GM12872 (cell line): ENCODE data around the gene TMEM86A.

Experiments used
- TF ChIP-seq, protein P1 (sequence below): IDR thresholded peaks from 3 replicates; pipeline ENCODE4 v1.5.1; 2011; ENCODE audit warnings: low read depth, mild to moderate bottlenecking, low read length, moderate library complexity; ENCODE audit not compliant: insufficient read depth

Gene TMEM86A

DNA sequence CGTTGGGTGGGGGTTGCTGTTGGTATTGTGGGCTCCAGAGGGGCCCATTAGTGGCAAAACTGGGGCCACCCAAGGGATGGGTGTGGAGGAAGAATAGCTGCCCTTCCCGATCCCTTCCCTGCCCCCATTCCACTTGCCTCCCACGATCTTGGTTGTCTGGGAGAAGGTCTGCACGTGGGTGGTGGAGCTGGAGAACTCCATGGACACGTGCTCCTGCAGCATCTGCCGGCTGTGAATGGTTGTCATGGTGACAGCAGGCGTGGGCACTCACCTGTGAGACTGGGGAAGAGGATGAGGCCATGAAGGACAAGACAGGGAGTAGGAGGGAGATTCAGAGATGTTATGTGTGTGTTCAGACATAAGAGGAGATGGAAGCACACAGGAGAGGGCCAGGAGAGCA, 25.4 kb downstream of the TMEM86A start:
- TF ChIP-seq, protein P1, sequence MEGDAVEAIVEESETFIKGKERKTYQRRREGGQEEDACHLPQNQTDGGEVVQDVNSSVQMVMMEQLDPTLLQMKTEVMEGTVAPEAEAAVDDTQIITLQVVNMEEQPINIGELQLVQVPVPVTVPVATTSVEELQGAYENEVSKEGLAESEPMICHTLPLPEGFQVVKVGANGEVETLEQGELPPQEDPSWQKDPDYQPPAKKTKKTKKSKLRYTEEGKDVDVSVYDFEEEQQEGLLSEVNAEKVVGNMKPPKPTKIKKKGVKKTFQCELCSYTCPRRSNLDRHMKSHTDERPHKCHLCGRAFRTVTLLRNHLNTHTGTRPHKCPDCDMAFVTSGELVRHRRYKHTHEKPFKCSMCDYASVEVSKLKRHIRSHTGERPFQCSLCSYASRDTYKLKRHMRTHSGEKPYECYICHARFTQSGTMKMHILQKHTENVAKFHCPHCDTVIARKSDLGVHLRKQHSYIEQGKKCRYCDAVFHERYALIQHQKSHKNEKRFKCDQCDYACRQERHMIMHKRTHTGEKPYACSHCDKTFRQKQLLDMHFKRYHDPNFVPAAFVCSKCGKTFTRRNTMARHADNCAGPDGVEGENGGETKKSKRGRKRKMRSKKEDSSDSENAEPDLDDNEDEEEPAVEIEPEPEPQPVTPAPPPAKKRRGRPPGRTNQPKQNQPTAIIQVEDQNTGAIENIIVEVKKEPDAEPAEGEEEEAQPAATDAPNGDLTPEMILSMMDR: no peak

DNA sequence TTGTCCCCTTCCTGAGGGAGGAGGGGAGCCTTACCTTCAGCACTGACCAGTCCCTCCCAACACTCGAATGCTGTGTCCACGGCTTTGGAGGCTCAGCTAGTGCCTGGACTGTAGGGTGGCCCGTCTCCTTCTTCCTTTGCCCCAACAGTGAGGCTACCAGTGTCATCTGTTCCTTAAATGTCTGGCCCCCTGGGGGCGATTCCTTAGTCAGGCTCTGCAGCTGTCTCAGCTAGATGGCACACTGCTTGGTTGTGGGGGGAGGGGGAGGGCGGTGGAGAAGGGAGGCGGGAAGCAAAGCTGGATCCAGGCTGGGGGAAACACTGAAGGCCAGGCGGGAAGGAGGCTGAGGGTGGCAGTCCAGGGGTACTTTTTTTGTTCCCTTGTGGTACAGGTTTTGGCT, 27.5 kb downstream of the TMEM86A start, which contains the start of gene IGSF22:
IGSF22 (minus strand) TSS at position 149 of the 400 bp plus-strand sequence. CDS start 1,952 bp downstream, outside the sequence.
- TF ChIP-seq, protein P1: no peak

DNA sequence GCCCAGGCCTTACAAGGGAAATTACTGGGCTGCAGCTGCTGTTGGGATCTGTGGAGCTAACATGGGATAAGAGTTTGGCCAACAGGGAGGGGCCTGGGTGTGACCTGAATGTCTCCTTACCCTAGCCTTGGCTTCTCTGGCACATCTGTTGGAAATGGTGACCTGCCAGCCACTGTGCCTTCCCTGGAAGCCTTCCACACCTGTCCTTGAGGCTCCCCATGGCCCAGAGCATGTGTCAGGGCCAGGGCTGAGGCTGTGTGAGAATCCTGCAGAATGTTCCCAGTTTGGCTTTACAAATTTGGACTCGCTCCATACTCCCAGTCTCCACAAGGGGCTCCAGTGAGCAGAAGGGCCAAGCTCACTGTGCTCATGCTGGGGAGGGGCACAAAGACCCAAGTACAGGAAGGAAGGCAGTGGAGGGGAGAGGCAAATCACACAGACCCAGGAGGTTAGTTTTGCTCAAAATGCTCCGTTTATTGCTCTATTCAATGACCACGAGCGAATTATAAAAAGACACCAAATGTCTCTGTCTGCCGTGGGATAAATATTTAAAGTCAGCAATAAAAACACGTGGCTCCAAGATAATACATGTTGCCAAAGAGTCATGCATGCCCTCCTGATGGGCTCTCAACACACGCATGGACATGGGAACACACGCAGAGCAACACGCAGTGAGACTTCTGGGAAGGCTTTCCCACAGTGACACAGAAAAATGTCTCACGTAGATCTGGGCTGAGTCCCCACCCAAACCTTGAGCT, 29.1 kb downstream of the TMEM86A start:
- TF ChIP-seq, protein P1: peak; percentile 97

DNA sequence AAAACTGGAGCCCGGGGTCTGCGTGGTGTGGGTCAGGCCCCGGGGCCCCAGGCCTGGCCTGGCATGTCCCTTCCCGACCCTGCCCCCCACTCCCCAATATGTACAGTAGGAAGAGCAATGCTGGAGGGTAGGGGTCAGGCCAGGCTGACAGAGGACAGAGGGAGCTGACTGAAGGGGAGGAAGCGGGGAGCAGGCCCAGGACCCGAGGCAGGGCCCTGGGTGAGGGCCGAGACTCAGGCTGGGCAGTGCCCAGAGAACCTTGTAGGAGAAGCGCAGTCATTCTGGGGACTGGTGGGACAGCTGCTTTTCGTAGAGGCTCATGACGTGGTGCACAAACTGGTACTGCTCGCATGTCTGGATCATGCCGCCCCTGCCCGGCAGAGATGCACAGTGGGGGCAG, 30.1 kb downstream of the TMEM86A start:
- TF ChIP-seq, protein P1: no peak

DNA sequence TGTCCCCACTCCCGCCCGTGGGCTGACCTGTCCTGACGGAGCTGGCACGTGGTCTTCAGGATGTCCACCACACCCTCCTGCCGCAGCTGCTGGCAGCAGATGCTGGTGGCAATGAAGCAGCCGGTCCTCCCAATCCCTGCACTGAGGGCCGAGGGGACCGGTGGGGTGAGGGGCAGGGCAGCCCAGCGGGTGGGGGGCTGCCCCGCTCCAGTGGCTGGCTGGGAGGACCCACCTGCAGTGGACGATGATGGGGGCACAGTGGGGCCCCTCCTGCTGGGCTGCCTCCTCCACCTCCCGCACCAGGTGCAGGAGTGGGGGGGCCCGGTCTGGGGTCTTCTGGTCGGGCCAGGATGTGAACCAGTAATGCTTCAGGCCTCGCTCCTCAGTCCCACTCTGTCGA, 30.8 kb downstream of the TMEM86A start:
- TF ChIP-seq, protein P1: no peak

DNA sequence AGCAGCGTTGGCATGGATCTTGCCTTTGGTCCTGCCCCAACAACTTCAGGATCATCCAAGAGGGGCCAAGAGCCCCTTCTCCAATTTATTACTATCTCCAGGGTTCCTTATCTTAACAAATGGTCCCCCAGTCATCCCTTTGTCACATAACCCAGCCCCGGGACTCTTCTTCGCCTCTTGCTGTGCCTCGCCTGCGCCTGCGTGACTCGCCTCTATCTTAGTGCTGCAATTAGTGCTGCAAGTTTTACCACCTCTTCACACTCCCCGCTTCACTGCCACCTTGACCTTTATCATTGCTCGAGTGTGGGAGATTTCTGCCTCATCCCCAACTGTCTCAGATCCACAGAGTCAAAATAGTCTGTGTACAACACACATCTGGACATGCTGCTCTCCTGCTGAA, 31.4 kb downstream of the TMEM86A start:
- TF ChIP-seq, protein P1: no peak

DNA sequence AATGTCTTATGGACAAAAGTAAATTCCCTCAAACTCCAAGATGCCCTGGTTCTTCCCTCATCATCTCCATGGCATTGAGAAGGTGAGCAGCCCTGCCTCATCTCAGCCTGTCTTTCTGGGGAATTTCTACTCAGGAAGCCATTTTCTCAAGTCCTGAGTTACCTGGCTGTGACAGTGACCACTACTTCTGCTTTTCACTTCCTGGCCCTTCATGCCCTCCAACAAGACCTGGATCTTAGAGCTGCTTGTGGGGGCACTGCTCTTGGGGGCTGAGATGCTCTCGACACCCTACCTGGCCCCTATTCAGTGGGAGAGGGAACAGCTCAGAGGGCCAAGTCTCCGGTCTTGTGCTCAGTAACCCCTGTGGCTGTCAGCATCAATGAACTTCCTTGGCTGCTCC, 32.9 kb downstream of the TMEM86A start:
- TF ChIP-seq, protein P1: no peak
